Mesenchymal stem cell (in vitro differentiated cells and primary cell): Measurements from ENCODE around the gene RHBDF2.

Source experiments
- DNase-seq: peaks from one replicate; pipeline ENCODE4 v3.0.0-alpha.2; 2013
- H2AFZ ChIP-seq: one replicate; pipeline ENCODE4 v1.6.1; 2013; ENCODE audit warnings: low read depth, mild to moderate bottlenecking, control low read depth, inconsistent platforms, low read length, moderate library complexity
- H2AK5ac ChIP-seq: 2 replicates; pipeline ENCODE4 v1.6.1; 2013; ENCODE audit warnings: low read length, moderate library complexity, mild to moderate bottlenecking, inconsistent platforms; ENCODE audit not compliant: severe bottlenecking
- H2BK120ac ChIP-seq: one replicate; pipeline ENCODE4 v1.6.1; 2013; ENCODE audit warnings: low read depth, mild to moderate bottlenecking, inconsistent platforms, low read length, moderate library complexity
- H2BK12ac ChIP-seq, 2 experiments: one replicate each; pipeline ENCODE4 v1.6.1; 2013; ENCODE audit warnings: inconsistent platforms in 2 of 2, low read length in 2 of 2, mild to moderate bottlenecking in 2 of 2, moderate library complexity in 2 of 2, control low read depth in 1 of 2
- H2BK15ac ChIP-seq: one replicate; pipeline ENCODE4 v1.6.1; 2013; ENCODE audit warnings: mild to moderate bottlenecking, low read depth, inconsistent platforms; ENCODE audit not compliant: poor library complexity, severe bottlenecking
- H2BK5ac ChIP-seq: 2 replicates; pipeline ENCODE4 v1.6.1; 2013; ENCODE audit warnings: low read depth, mild to moderate bottlenecking, low read length, control low read depth, inconsistent platforms; ENCODE audit not compliant: poor library complexity, severe bottlenecking
- H3K14ac ChIP-seq, 2 experiments: one replicate each; pipeline ENCODE4 v1.6.1; 2013; ENCODE audit warnings: inconsistent platforms in 2 of 2, low read length in 2 of 2, control low read depth in 1 of 2, mild to moderate bottlenecking in 1 of 2, moderate library complexity in 1 of 2
- H3K18ac ChIP-seq, 2 experiments: one replicate each; pipeline ENCODE4 v1.6.1; 2013; ENCODE audit warnings: inconsistent platforms in 2 of 2, low read length in 2 of 2, control low read depth in 1 of 2, low read depth in 1 of 2, mild to moderate bottlenecking in 1 of 2
- H3K23ac ChIP-seq, 2 experiments: one replicate each; pipeline ENCODE4 v1.6.1; 2013; ENCODE audit warnings: inconsistent platforms in 2 of 2, low read length in 2 of 2, mild to moderate bottlenecking in 2 of 2, moderate library complexity in 2 of 2, control low read depth in 1 of 2
- H3K27ac ChIP-seq: 2 replicates; pipeline ENCODE4 v1.5.1; 2013; ENCODE audit warnings: mild to moderate bottlenecking, moderate library complexity, low read length, control low read depth, inconsistent platforms; ENCODE audit not compliant: poor library complexity, severe bottlenecking
- H3K27me3 ChIP-seq, 2 experiments: 2 replicates each; pipeline versions ENCODE4 v1.6.1 to v1.7.0; 2013; ENCODE audit warnings: low read length in 2 of 2, mild to moderate bottlenecking in 2 of 2, moderate library complexity in 2 of 2, control low read depth in 1 of 2, inconsistent platforms in 1 of 2; ENCODE audit not compliant: control insufficient read depth in 1 of 2, insufficient read depth in 1 of 2
- H3K36me3 ChIP-seq, 2 experiments: 2 replicates each; pipeline versions ENCODE4 v1.6.1 to v1.7.0; 2013; ENCODE audit warnings: low read length in 2 of 2, control low read depth in 1 of 2, inconsistent platforms in 1 of 2, low read depth in 1 of 2, mild to moderate bottlenecking in 1 of 2; ENCODE audit not compliant: insufficient read depth in 2 of 2, control insufficient read depth in 1 of 2
- H3K4ac ChIP-seq, 2 experiments: one replicate each; pipeline ENCODE4 v1.6.1; 2013; ENCODE audit warnings: inconsistent platforms in 2 of 2, low read length in 2 of 2, mild to moderate bottlenecking in 2 of 2, moderate library complexity in 2 of 2, control low read depth in 1 of 2, low read depth in 1 of 2
- H3K4me1 ChIP-seq: 2 replicates; pipeline ENCODE4 v1.6.1; 2013; ENCODE audit warnings: low read depth, low read length, control low read depth; ENCODE audit not compliant: control insufficient read depth, insufficient read depth
- H3K4me2 ChIP-seq: 2 replicates; pipeline ENCODE4 v1.6.1; 2013; ENCODE audit warnings: low read length, mild to moderate bottlenecking, inconsistent platforms; ENCODE audit not compliant: poor library complexity, severe bottlenecking
- H3K4me3 ChIP-seq, 2 experiments: 2 replicates each; pipeline versions ENCODE4 v1.5.1 to v1.7.0; 2013; ENCODE audit warnings: low read length in 2 of 2, mild to moderate bottlenecking in 2 of 2, control low read depth in 1 of 2, low read depth in 1 of 2; ENCODE audit not compliant: insufficient read depth in 1 of 2
- H3K79me1 ChIP-seq: replicated peaks from 2 replicates; pipeline ENCODE4 v1.6.1; 2013; ENCODE audit warnings: mild to moderate bottlenecking, control low read depth, low read length, inconsistent platforms; ENCODE audit not compliant: poor library complexity, severe bottlenecking
- H3K9ac ChIP-seq: 2 replicates; pipeline ENCODE4 v1.7.0; 2013; ENCODE audit warnings: mild to moderate bottlenecking, low read length, moderate library complexity
- H3K9me3 ChIP-seq: 2 replicates; pipeline ENCODE4 v1.7.0; 2013; ENCODE audit warnings: mild to moderate bottlenecking, low read length; ENCODE audit not compliant: control insufficient read depth
- H4K8ac ChIP-seq: one replicate; pipeline ENCODE4 v1.6.1; 2013; ENCODE audit warnings: inconsistent platforms, mild to moderate bottlenecking, low read length, moderate library complexity
- H4K91ac ChIP-seq: one replicate; pipeline ENCODE4 v1.6.1; 2013; ENCODE audit warnings: mild to moderate bottlenecking, low read length, inconsistent platforms
- WGBS: methylation state at CpG from one replicate; pipeline ENCODE4 v1.1.7; 2013; ENCODE audit warnings: mixed read lengths; 5-methylcytosine and 5-hydroxymethylcytosine counted together

The RHBDF2 gene

GRCh38 chr17:76468634-76469010 lies 32.6 kb downstream of the RHBDF2 start:
- Histone ChIP-seq H2BK12ac (no peak overlapping the region), H2BK15ac (no peak overlapping the region), H3K9ac (no peak overlapping the region), H3K4me2 (no peak overlapping the region), H3K27ac (no peak overlapping the region), H4K91ac (no peak overlapping the region), H3K27me3 (peaks cover 0 to 52% of the 10 kb centered on the region in 2 experiments), H4K8ac (no peak overlapping the region), H3K14ac (no peak overlapping the region), H2BK120ac (no peak overlapping the region), H2AFZ (no peak overlapping the region), H3K23ac (no peak overlapping the region), H3K18ac (no peak overlapping the region), H2BK5ac (no peak overlapping the region), H2AK5ac (no peak overlapping the region), H3K36me3 (peaks cover 0 to 50% of the 10 kb centered on the region in 2 experiments), H3K4me3 (no peak overlapping the region), H3K4ac (no peak overlapping the region), H3K9me3 (no peaks in the 10 kb centered on the region), H3K4me1 (peaks cover 9% of the 10 kb centered on the region), H3K79me1 (no peaks in the 10 kb centered on the region)
- WGBS: 93% methylated on average over 14 of the region's 14 CpGs
- no peak for DNase-seq

- DNase-seq: no peak
- Histone ChIP-seq H3K27me3 (peaks cover 0 to 49% of the 10 kb centered on the region in 2 experiments), H2BK12ac (no peak overlapping the region), H2AFZ (no peak overlapping the region), H3K14ac (no peak overlapping the region), H4K8ac (no peak overlapping the region), H2BK120ac (no peak overlapping the region), H3K9ac (no peak overlapping the region), H3K79me1 (no peaks in the 10 kb centered on the region), H3K36me3 (peaks cover 0 to 44% of the 10 kb centered on the region in 2 experiments), H3K4me1 (peaks cover 9% of the 10 kb centered on the region), H2AK5ac (no peak overlapping the region), H3K23ac (no peak overlapping the region), H2BK5ac (no peak overlapping the region), H3K4me3 (no peak overlapping the region), H4K91ac (no peak overlapping the region), H3K18ac (no peak overlapping the region), H3K4ac (no peak overlapping the region), H3K27ac (no peak overlapping the region), H3K4me2 (no peak overlapping the region), H2BK15ac (no peak overlapping the region), H3K9me3 (no peaks in the 10 kb centered on the region)
- WGBS: 93% methylated on average over 7 of the region's 8 CpGs
Measured at GRCh38 chr17:76467809-76468633, 33.2 kb downstream of the RHBDF2 start.

DNA sequence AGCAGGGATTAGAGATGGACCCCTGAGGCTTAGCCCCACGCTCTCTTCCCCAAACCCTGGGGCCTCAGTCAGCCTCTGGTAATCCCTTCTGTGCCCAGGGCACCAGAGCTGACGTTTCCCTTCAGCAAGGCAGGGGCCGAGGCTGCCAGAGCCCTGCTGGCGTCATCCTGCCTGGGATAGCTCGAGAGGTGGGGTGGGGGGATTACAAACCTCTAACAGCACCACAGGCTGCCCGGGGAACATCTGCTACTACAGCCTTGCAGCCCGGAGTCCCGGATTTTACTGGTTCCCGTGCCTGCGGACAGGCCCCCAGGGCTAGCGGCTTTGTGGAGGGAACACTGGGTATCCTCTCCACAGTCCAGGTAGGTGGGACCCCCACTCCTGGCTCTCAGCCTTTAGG lies 33.9 kb downstream of the RHBDF2 start, which contains the start of gene AANAT:
TSS of gene AANAT (plus strand) at position 238 of the 400 bp plus-strand sequence. CDS start 1,144 bp downstream, outside the sequence.
- no peak within 1 kb of the TSS for H3K4ac ChIP-seq
- no peak within 1 kb of the TSS for H2BK15ac ChIP-seq
- no peak within 1 kb of the TSS for H3K9ac ChIP-seq
- no peak within 1 kb of the TSS for H3K4me2 ChIP-seq
- no peak within 1 kb of the TSS for H2AK5ac ChIP-seq
- H3K18ac ChIP-seq: no peak within 1 kb of the TSS
- H3K36me3 ChIP-seq: peaks cover 0 to 37% of the 10 kb centered on the region in 2 experiments
- WGBS: 75% methylated on average over 11 of the region's 11 CpGs
- H2AFZ ChIP-seq: no peak within 1 kb of the TSS
- no peak within 1 kb of the TSS for H2BK120ac ChIP-seq
- H2BK12ac ChIP-seq: no peak within 1 kb of the TSS
- DNase-seq: no peak
- H3K27me3 ChIP-seq: peaks cover 0 to 52% of the 10 kb centered on the region in 2 experiments
- no peak within 1 kb of the TSS for H3K4me3 ChIP-seq
- peaks cover 9% of the 10 kb centered on the region for H3K4me1 ChIP-seq
- no peak within 1 kb of the TSS for H3K14ac ChIP-seq
- H3K79me1 ChIP-seq: no peaks in the 10 kb centered on the region
- H4K8ac ChIP-seq: no peak within 1 kb of the TSS
- no peak within 1 kb of the TSS for H3K23ac ChIP-seq
- H2BK5ac ChIP-seq: no peak within 1 kb of the TSS
- H4K91ac ChIP-seq: no peak within 1 kb of the TSS
- no peaks in the 10 kb centered on the region for H3K9me3 ChIP-seq
- no peak within 1 kb of the TSS for H3K27ac ChIP-seq

GRCh38 chr17:76466775-76467130 lies 34.5 kb downstream of the RHBDF2 start:
- H3K4ac ChIP-seq: no peak overlapping the region
- H3K23ac ChIP-seq: no peak overlapping the region
- H2AK5ac ChIP-seq: no peak overlapping the region
- no peak overlapping the region for H2BK5ac ChIP-seq
- H3K79me1 ChIP-seq: no peaks in the 10 kb centered on the region
- no peak overlapping the region for H2BK120ac ChIP-seq
- H3K4me3 ChIP-seq: no peak overlapping the region
- H2BK15ac ChIP-seq: no peak overlapping the region
- peaks cover 0 to 50% of the 10 kb centered on the region in 2 experiments for H3K27me3 ChIP-seq
- H2BK12ac ChIP-seq: no peak overlapping the region
- H3K4me1 ChIP-seq: peaks cover 9% of the 10 kb centered on the region
- no peak overlapping the region for H4K8ac ChIP-seq
- WGBS: 89% methylated on average over 6 of the region's 6 CpGs
- peaks cover 0 to 31% of the 10 kb centered on the region in 2 experiments for H3K36me3 ChIP-seq
- no peak overlapping the region for H2AFZ ChIP-seq
- DNase-seq: no peak
- no peak overlapping the region for H3K14ac ChIP-seq
- H3K9ac ChIP-seq: no peak overlapping the region
- H3K4me2 ChIP-seq: no peak overlapping the region
- no peak overlapping the region for H3K27ac ChIP-seq
- H3K9me3 ChIP-seq: no peaks in the 10 kb centered on the region
- no peak overlapping the region for H3K18ac ChIP-seq
- no peak overlapping the region for H4K91ac ChIP-seq
